Activated CD4-positive, CD25-positive, alpha-beta regulatory T cell treated with anti-CD3 and anti-CD28 coated beads, Interleukin-2, amount 50 U/mL, for 16 hours (primary cell): ENCODE results near the gene GRPR.
"Not testable (repeated sequence)": the region's sequence is repeated elsewhere in the genome, so short reads cannot be mapped to it uniquely, and the experiment has no call there.

Experiments
- DNase-seq: peaks from one replicate; pipeline ENCODE4 v3.0.0-alpha.2; 2020; ENCODE audit warnings: low read depth, low spot score

Gene GRPR

GRCh38 chrX:16137416-16138107, 14.2 kb downstream of the GRPR start:
- DNase-seq, result no peak

- DNase-seq, result no peak
Measured at GRCh38 chrX:16138108-16138427, 14.7 kb downstream of the GRPR start.

- no peak for DNase-seq
Measured at GRCh38 chrX:16140448-16140847, 17.1 kb downstream of the GRPR start.

- DNase-seq, result no peak
Measured at GRCh38 chrX:16140983-16141382, 17.6 kb downstream of the GRPR start.

GRCh38 chrX:16141422-16142245, 18.3 kb downstream of the GRPR start:
- no peak for DNase-seq

- DNase-seq, result no peak
Measured at GRCh38 chrX:16142246-16142558, 18.8 kb downstream of the GRPR start.

- DNase-seq, result no peak
Measured at GRCh38 chrX:16143968-16144367, 20.6 kb downstream of the GRPR start.

- DNase-seq, result no peak
Measured at GRCh38 chrX:16144420-16144819, 21.1 kb downstream of the GRPR start.

GRCh38 chrX:16145093-16145492, 21.7 kb downstream of the GRPR start:
- not testable (repeated sequence) for DNase-seq

GRCh38 chrX:16145656-16146055, 22.3 kb downstream of the GRPR start:
- no peak for DNase-seq

GRCh38 chrX:16148896-16149295, 25.5 kb downstream of the GRPR start:
- no peak for DNase-seq

GRCh38 chrX:16155581-16156096, 32.3 kb downstream of the GRPR start:
- no peak for DNase-seq

GRCh38 chrX:16156692-16157331, 33.4 kb downstream of the GRPR start:
- no peak for DNase-seq

- DNase-seq, result no peak
Measured at GRCh38 chrX:16160729-16161128, 37.4 kb downstream of the GRPR start.

- DNase-seq, result not testable (repeated sequence)
Measured at GRCh38 chrX:16161173-16161572, 37.8 kb downstream of the GRPR start.

- no peak for DNase-seq
Measured at GRCh38 chrX:16162391-16162790, 39.0 kb downstream of the GRPR start.

- DNase-seq, result no peak
Measured at GRCh38 chrX:16164748-16165147, 41.4 kb downstream of the GRPR start.

- no peak for DNase-seq
Measured at GRCh38 chrX:16167181-16167580, 43.8 kb downstream of the GRPR start, which contains the start of gene MAGEB17. Gene MAGEB17 (plus strand): TSS chrX:16167481. CDS start chrX:16170383, 2,902 bp downstream.

GRCh38 chrX:16171039-16171438, 47.7 kb downstream of the GRPR start:
- no peak for DNase-seq

- DNase-seq, result no peak
Measured at GRCh38 chrX:16171944-16172343, 48.6 kb downstream of the GRPR start.

GRCh38 chrX:16172391-16172790, 49.0 kb downstream of the GRPR start:
- no peak for DNase-seq

GRCh38 chrX:16175329-16176061, 52.1 kb downstream of the GRPR start:
- no peak for DNase-seq
